ENCODE measurements around the gene RABGGTA.
A peak's percentile ranks its signal among the peaks of the same experiment; 100 is the strongest.

Gene RABGGTA, protein sequence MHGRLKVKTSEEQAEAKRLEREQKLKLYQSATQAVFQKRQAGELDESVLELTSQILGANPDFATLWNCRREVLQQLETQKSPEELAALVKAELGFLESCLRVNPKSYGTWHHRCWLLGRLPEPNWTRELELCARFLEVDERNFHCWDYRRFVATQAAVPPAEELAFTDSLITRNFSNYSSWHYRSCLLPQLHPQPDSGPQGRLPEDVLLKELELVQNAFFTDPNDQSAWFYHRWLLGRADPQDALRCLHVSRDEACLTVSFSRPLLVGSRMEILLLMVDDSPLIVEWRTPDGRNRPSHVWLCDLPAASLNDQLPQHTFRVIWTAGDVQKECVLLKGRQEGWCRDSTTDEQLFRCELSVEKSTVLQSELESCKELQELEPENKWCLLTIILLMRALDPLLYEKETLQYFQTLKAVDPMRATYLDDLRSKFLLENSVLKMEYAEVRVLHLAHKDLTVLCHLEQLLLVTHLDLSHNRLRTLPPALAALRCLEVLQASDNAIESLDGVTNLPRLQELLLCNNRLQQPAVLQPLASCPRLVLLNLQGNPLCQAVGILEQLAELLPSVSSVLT

DNA sequence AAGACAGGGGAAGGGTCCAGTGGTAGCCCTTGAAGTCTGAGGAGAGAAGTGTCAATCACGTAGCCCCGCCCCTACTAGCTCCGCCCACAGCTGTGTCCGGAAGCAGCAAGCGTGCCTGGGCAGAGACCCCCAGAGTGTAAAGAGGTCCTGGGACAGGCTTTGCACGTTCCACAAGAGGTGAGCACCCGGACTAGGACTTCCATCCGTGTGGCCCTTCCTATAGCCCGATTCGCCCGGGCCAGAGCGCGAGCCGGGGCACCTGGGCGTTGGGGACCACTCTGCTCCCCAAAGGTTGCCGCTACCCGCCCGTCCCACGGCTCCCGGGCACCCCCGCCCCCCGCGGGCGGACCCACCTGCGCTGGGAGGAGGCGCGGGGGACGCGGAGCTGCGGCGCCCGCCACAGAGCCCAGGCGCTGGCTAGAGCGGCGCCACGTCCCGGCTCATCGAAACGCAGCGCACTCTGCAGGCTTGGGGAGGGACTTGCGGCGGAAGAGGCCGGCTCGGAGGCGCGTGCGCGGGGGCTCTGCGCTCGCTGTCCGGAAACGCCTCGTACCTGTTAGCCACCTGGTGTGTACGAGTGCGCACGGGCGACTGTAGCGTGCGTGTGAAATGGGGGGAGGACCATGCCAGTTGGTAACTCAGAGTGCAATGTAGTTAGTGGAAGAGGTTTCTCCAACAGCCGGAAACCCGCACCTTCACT lies at the start of gene RABGGTA:
Gene RABGGTA, minus strand, starts transcription at position 464 of the 700 bp plus-strand sequence. CDS start 482 bp downstream, outside the sequence.
- H3K36me3 ChIP-seq (ENCODE audit: control insufficient read depth in 2 of 2, insufficient read depth in 2 of 2, low read length in 2 of 2) = peaks cover 23 to 26% of the 10 kb centered on the region in 2 donors
- peak within 1 kb of the TSS; percentile 95 to 98 for H3K4me3 ChIP-seq (ENCODE audit: low read length in 2 of 2)
- H3K9ac ChIP-seq (ENCODE audit: low read depth in 1 of 2, low read length in 2 of 2) = peak within 1 kb of the TSS; percentile 95 to 97
- peak within 1 kb of the TSS; percentile 97 to 98 for H3K27ac ChIP-seq (ENCODE audit: low read depth in 2 of 2, low read length in 2 of 2)
- no peaks in the 10 kb centered on the region for H3K27me3 ChIP-seq (ENCODE audit: control insufficient read depth in 2 of 2, insufficient read depth in 2 of 2, low read length in 2 of 2)
- peaks cover 5 to 10% of the 10 kb centered on the region in 2 donors for H3K4me1 ChIP-seq (ENCODE audit: control insufficient read depth in 2 of 2, insufficient read depth in 2 of 2, low read length in 2 of 2)
- no peaks in the 10 kb centered on the region for H3K9me3 ChIP-seq (ENCODE audit: control insufficient read depth in 2 of 2, low read length in 2 of 2)

DNA sequence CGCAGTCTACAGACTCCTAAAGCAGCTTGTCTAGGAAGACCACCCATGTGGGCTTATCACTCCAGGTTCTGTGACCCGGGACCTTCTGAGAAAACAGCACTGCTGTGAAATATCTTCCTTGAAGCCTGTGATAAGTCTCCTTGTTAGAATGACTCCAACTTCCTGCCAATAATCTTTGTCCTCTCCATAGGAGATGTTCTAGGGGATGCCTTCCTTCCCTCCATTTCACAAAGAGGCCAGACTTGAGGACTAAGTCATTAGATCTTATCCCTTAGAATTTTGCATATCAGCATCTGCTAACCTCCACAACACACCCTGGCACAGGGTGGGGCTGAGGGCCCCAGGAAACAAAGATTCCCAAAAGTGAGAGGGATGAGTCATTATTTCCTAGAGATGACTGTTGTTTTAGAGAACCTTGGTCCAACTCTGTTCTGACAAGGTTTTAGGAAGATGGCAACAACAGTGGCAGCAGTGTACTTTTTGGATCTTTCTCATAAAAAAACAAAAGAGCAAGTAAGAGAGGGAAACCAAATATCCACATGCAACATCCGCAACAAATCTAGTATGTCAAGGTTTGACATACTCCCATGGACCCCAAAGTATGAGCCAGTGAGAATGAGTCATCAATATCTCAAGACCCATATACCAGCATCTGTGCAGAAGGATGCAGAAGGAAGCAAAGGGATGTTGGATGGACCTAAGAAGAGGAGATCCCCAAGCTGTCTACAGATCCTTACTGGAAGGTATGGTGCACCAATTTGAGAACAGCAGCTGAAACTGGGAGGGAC lies 45.9 kb upstream of the RABGGTA start:
- Histone ChIP-seq H3K4me3 (ENCODE audit: low read length in 2 of 2) (no peak overlapping the region), H3K4me1 (ENCODE audit: control insufficient read depth in 2 of 2, insufficient read depth in 2 of 2, low read length in 2 of 2) (peaks cover 16 to 25% of the 10 kb centered on the region in 2 donors), H3K9ac (ENCODE audit: low read depth in 1 of 2, low read length in 2 of 2) (no peak overlapping the region), H3K27ac (ENCODE audit: low read depth in 2 of 2, low read length in 2 of 2) (no peak overlapping the region), H3K9me3 (ENCODE audit: control insufficient read depth in 2 of 2, low read length in 2 of 2) (no peaks in the 10 kb centered on the region), H3K36me3 (ENCODE audit: control insufficient read depth in 2 of 2, insufficient read depth in 2 of 2, low read length in 2 of 2) (no peaks in the 10 kb centered on the region), H3K27me3 (ENCODE audit: control insufficient read depth in 2 of 2, insufficient read depth in 2 of 2, low read length in 2 of 2) (peaks cover 0 to 3% of the 10 kb centered on the region in 2 donors)

DNA sequence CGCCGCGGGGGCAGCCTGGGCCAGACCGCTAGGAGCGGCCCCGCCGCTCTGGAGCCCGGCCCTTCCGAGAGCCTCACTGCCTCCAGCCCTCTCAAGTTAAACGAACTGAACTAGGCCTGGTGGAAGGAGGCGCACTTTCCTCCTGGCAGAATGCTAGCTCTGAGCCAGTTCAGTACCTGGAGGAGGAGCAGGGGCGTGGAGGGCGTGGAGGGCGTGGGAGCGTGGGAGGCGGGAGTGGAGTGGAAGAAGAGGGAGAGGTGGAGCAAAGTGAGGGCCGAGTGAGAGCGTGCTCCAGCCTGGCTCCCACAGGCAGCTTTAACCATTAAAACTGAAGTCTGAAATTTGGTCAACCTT lies 45.2 kb upstream of the RABGGTA start:
- H3K27ac ChIP-seq (ENCODE audit: low read depth in 2 of 2, low read length in 2 of 2) = no peak overlapping the region
- H3K36me3 ChIP-seq (ENCODE audit: control insufficient read depth in 2 of 2, insufficient read depth in 2 of 2, low read length in 2 of 2) = no peaks in the 10 kb centered on the region
- peaks cover 16 to 25% of the 10 kb centered on the region in 2 donors for H3K4me1 ChIP-seq (ENCODE audit: control insufficient read depth in 2 of 2, insufficient read depth in 2 of 2, low read length in 2 of 2)
- no peaks in the 10 kb centered on the region for H3K9me3 ChIP-seq (ENCODE audit: control insufficient read depth in 2 of 2, low read length in 2 of 2)
- no peak overlapping the region for H3K9ac ChIP-seq (ENCODE audit: low read depth in 1 of 2, low read length in 2 of 2)
- peaks cover 0 to 3% of the 10 kb centered on the region in 2 donors for H3K27me3 ChIP-seq (ENCODE audit: control insufficient read depth in 2 of 2, insufficient read depth in 2 of 2, low read length in 2 of 2)
- H3K4me3 ChIP-seq (ENCODE audit: low read length in 2 of 2) = no peak overlapping the region

DNA sequence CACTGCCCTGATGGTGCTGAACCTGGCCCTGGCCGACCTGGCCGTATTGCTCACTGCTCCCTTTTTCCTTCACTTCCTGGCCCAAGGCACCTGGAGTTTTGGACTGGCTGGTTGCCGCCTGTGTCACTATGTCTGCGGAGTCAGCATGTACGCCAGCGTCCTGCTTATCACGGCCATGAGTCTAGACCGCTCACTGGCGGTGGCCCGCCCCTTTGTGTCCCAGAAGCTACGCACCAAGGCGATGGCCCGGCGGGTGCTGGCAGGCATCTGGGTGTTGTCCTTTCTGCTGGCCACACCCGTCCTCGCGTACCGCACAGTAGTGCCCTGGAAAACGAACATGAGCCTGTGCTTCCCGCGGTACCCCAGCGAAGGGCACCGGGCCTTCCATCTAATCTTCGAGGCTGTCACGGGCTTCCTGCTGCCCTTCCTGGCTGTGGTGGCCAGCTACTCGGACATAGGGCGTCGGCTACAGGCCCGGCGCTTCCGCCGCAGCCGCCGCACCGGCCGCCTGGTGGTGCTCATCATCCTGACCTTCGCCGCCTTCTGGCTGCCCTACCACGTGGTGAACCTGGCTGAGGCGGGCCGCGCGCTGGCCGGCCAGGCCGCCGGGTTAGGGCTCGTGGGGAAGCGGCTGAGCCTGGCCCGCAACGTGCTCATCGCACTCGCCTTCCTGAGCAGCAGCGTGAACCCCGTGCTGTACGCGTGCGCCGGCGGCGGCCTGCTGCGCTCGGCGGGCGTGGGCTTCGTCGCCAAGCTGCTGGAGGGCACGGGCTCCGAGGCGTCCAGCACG lies 44.6 kb upstream of the RABGGTA start:
- H3K4me3 ChIP-seq (ENCODE audit: low read length in 2 of 2) = peak overlapping the region; percentile 33 to 34
- peak overlapping the region; percentile 48 to 53 for H3K27ac ChIP-seq (ENCODE audit: low read depth in 2 of 2, low read length in 2 of 2)
- H3K36me3 ChIP-seq (ENCODE audit: control insufficient read depth in 2 of 2, insufficient read depth in 2 of 2, low read length in 2 of 2) = no peaks in the 10 kb centered on the region
- peaks cover 16 to 29% of the 10 kb centered on the region in 2 donors for H3K4me1 ChIP-seq (ENCODE audit: control insufficient read depth in 2 of 2, insufficient read depth in 2 of 2, low read length in 2 of 2)
- H3K9me3 ChIP-seq (ENCODE audit: control insufficient read depth in 2 of 2, low read length in 2 of 2) = no peaks in the 10 kb centered on the region
- peak overlapping the region in 1 of 2 donors; percentile 33 for H3K9ac ChIP-seq (ENCODE audit: low read depth in 1 of 2, low read length in 2 of 2)
- peaks cover 0 to 3% of the 10 kb centered on the region in 2 donors for H3K27me3 ChIP-seq (ENCODE audit: control insufficient read depth in 2 of 2, insufficient read depth in 2 of 2, low read length in 2 of 2)

DNA sequence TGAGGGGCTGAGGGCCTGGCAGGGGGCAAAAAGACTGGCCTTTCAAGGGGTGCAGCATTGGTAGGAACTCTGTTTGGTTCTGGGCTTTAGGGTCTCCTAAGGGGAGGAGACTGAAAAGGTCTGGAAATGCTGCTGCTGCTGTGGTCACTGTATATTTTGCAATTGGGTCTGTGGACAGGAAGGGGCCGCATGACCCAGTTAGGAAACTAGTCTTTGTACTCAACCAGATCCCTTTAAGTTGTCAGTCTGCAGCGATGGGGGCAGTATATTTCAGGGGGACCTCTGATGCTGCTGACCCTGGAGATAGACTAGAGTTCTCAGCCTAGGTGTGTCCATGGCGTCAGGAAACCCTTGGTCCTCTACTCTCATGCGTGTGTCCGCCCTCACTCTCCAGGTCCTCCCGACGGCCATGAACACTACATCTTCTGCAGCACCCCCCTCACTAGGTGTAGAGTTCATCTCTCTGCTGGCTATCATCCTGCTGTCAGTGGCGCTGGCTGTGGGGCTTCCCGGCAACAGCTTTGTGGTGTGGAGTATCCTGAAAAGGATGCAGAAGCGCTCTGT lies 43.9 kb upstream of the RABGGTA start:
- Histone ChIP-seq H3K9ac (ENCODE audit: low read depth in 1 of 2, low read length in 2 of 2) (peak overlapping the region in 1 of 2 donors; percentile 33), H3K4me3 (ENCODE audit: low read length in 2 of 2) (peak overlapping the region; percentile 33 to 34), H3K36me3 (ENCODE audit: control insufficient read depth in 2 of 2, insufficient read depth in 2 of 2, low read length in 2 of 2) (no peaks in the 10 kb centered on the region), H3K9me3 (ENCODE audit: control insufficient read depth in 2 of 2, low read length in 2 of 2) (no peaks in the 10 kb centered on the region), H3K27ac (ENCODE audit: low read depth in 2 of 2, low read length in 2 of 2) (peak overlapping the region; percentile 48 to 53), H3K4me1 (ENCODE audit: control insufficient read depth in 2 of 2, insufficient read depth in 2 of 2, low read length in 2 of 2) (peaks cover 21 to 32% of the 10 kb centered on the region in 2 donors), H3K27me3 (ENCODE audit: control insufficient read depth in 2 of 2, insufficient read depth in 2 of 2, low read length in 2 of 2) (peaks cover 0 to 3% of the 10 kb centered on the region in 2 donors)

DNA sequence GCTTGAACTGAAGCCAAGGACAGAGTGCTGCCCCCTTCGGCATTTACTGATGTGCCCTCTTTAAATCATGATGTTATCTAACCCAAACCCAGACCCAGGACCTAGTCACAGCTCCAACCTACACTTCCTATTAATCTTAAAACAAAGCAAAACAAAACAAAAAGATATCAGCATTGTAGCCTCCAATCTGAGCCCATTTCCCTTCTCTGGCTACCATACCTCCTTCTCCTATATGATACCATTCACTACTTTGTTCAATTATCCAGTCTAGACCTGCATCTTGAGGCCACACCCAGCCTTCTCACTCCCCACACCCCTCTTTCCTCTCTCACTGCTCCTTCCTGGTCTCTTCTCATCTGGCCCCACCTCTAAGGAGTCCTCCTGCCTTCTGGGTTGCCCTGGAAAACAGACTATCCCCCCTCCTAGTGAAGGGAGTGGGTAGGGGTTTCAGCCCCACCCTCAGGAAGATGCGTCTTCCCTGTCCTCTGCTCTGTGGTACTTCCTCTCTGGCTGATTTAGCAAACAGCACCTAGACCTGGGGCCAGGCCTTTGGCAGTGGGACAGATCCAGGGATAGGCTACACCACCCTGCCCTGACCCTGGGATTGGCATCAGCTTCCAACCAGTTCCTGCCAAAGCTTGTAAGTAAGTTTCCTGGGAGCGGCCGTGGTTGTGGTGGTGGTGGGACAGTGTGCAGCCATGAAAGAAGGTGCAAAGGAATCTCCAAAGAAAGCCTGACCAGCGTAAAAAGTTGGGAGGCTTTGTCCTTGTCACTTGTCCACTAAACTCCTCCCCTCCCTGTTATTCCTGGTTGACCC lies 43.2 kb upstream of the RABGGTA start:
- no peaks in the 10 kb centered on the region for H3K36me3 ChIP-seq (ENCODE audit: control insufficient read depth in 2 of 2, insufficient read depth in 2 of 2, low read length in 2 of 2)
- H3K27ac ChIP-seq (ENCODE audit: low read depth in 2 of 2, low read length in 2 of 2) = peak overlapping the region in 1 of 2 donors; percentile 38
- H3K9ac ChIP-seq (ENCODE audit: low read depth in 1 of 2, low read length in 2 of 2) = no peak overlapping the region
- H3K4me1 ChIP-seq (ENCODE audit: control insufficient read depth in 2 of 2, insufficient read depth in 2 of 2, low read length in 2 of 2) = peaks cover 29 to 39% of the 10 kb centered on the region in 2 donors
- no peaks in the 10 kb centered on the region for H3K9me3 ChIP-seq (ENCODE audit: control insufficient read depth in 2 of 2, low read length in 2 of 2)
- peaks cover 0 to 3% of the 10 kb centered on the region in 2 donors for H3K27me3 ChIP-seq (ENCODE audit: control insufficient read depth in 2 of 2, insufficient read depth in 2 of 2, low read length in 2 of 2)
- H3K4me3 ChIP-seq (ENCODE audit: low read length in 2 of 2) = no peak overlapping the region

DNA sequence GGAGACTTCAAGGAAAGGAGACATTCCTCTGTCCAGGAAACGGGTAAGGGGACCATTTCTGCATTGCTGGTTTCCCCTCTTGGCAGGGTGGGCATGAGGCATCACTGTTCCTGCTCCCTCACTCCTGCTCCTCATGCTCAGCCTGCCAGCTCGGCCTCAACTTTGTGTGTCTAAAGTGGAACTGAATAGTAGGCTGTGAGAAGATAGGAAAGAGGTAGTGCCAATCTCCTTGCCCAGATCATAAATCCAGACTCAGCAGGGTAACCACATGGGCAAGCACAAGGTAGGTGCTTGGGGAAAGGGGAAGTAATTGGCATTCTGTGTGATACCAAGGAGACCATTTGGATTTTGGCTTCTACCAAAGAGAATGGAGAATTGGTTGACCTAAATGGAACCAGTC lies 42.5 kb upstream of the RABGGTA start:
- peak overlapping the region in 1 of 2 donors; percentile 43 for H3K27ac ChIP-seq (ENCODE audit: low read depth in 2 of 2, low read length in 2 of 2)
- H3K9ac ChIP-seq (ENCODE audit: low read depth in 1 of 2, low read length in 2 of 2) = no peak overlapping the region
- H3K4me3 ChIP-seq (ENCODE audit: low read length in 2 of 2) = no peak overlapping the region
- H3K4me1 ChIP-seq (ENCODE audit: control insufficient read depth in 2 of 2, insufficient read depth in 2 of 2, low read length in 2 of 2) = peaks cover 32 to 45% of the 10 kb centered on the region in 2 donors
- H3K27me3 ChIP-seq (ENCODE audit: control insufficient read depth in 2 of 2, insufficient read depth in 2 of 2, low read length in 2 of 2) = no peaks in the 10 kb centered on the region
- H3K36me3 ChIP-seq (ENCODE audit: control insufficient read depth in 2 of 2, insufficient read depth in 2 of 2, low read length in 2 of 2) = no peaks in the 10 kb centered on the region
- no peaks in the 10 kb centered on the region for H3K9me3 ChIP-seq (ENCODE audit: control insufficient read depth in 2 of 2, low read length in 2 of 2)

DNA sequence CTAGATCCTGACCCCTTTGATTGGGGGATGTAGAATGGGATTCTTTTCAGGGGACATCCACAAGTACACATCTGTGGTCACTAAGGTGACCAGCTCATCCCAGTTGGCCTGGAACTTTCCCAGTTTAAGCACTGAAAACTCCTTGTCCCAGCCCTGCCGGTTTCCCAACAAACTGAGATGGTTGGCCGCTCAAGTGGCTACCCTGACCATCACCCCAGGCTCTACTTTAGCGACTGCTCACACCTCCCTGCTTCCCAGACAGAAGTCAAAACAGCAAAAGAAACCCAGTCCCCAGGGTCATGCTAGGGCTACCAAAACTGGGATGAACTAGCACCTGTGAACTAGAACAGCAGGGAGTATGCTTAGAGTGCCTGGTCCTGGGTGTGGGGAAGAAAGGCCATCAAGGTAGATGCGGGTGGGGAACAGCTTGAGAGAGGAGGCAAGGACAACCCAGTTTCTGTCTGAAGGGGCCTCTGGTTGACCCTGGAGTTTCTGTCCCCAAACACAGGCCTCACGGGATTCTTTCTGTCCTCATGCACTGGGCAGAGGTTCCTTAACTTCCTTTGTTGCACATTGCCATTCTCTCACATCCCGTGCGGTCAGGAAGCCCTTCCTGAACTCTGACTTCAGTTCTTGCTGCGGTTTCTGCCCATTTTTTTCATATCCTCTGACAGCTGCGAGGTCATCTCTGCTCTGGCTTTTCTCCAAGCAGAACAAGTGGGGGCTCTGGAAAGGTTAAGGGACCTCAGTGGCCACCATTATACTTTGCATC lies 41.5 kb upstream of the RABGGTA start:
- H3K9ac ChIP-seq (ENCODE audit: low read depth in 1 of 2, low read length in 2 of 2) = peak overlapping the region in 1 of 2 donors; percentile 6
- peak overlapping the region in 1 of 2 donors; percentile 44 for H3K4me3 ChIP-seq (ENCODE audit: low read length in 2 of 2)

More for the DNA sequence above, 41.5 kb upstream of the RABGGTA start:
- no peaks in the 10 kb centered on the region for H3K27me3 ChIP-seq (ENCODE audit: control insufficient read depth in 2 of 2, insufficient read depth in 2 of 2, low read length in 2 of 2)
- H3K4me1 ChIP-seq (ENCODE audit: control insufficient read depth in 2 of 2, insufficient read depth in 2 of 2, low read length in 2 of 2) = peaks cover 39 to 52% of the 10 kb centered on the region in 2 donors
- no peaks in the 10 kb centered on the region for H3K36me3 ChIP-seq (ENCODE audit: control insufficient read depth in 2 of 2, insufficient read depth in 2 of 2, low read length in 2 of 2)
- H3K27ac ChIP-seq (ENCODE audit: low read depth in 2 of 2, low read length in 2 of 2) = peak overlapping the region; percentile 39 to 83
- H3K9me3 ChIP-seq (ENCODE audit: control insufficient read depth in 2 of 2, low read length in 2 of 2) = no peaks in the 10 kb centered on the region

All from mucosa of rectum (tissue), 2 donors.